Natural killer cell (primary cell): ENCODE results near the gene OPRD1. TPM values are rescaled to one million over a fixed set of nuclear protein-coding genes. Genes with fewer than 3 reads are reported as not detected.

ENCODE experiments used
- ATAC-seq, 3 donors: fragments of 150-1000 bp in 2 of 3; fragments of 200-7000 bp in 1 of 3; cut with Tn5 transposase; 1 replicate in 1 of 3; 2 replicates in 2 of 3; pipeline ENCODE4 v1.10.0; 2021; ENCODE audit warnings: mild to moderate bottlenecking in 2 of 3, moderate library complexity in 2 of 3
- DNase-seq, 2 donors: peaks; one replicate each; pipeline versions ENCODE4 v3.0.0 to v3.0.0-alpha.2; 2013 to 2021; ENCODE audit warnings: mixed read lengths in 1 of 2
- H3K27ac ChIP-seq: one replicate; pipeline ENCODE4 v1.5.1; 2013; ENCODE audit warnings: mild to moderate bottlenecking, low read length
- H3K27me3 ChIP-seq: one replicate; pipeline ENCODE4 v1.6.1; 2013; ENCODE audit warnings: low read length; ENCODE audit not compliant: control insufficient read depth, insufficient read depth
- H3K36me3 ChIP-seq: one replicate; pipeline ENCODE4 v1.6.1; 2013; ENCODE audit warnings: low read length; ENCODE audit not compliant: control insufficient read depth, insufficient read depth
- H3K4me1 ChIP-seq: one replicate; pipeline ENCODE4 v1.6.1; 2013; ENCODE audit warnings: low read length; ENCODE audit not compliant: control insufficient read depth, insufficient read depth
- H3K4me3 ChIP-seq: one replicate; pipeline ENCODE4 v1.5.1; 2013; ENCODE audit warnings: low read length
- H3K9me3 ChIP-seq: one replicate; pipeline ENCODE4 v1.6.1; 2013; ENCODE audit warnings: low read length; ENCODE audit not compliant: control insufficient read depth, insufficient read depth
- H3K27ac Mint-ChIP-seq, 2 donors: one replicate each; pipeline ENCODE4 v1.8.0; 2022; ENCODE audit warnings: mild to moderate bottlenecking in 2 of 2, mixed read lengths in 2 of 2, moderate library complexity in 1 of 2
- H3K27me3 Mint-ChIP-seq, 2 donors: one replicate each; pipeline ENCODE4 v1.8.0; 2022; ENCODE audit warnings: low read depth in 2 of 2, mixed read lengths in 2 of 2
- H3K36me3 Mint-ChIP-seq: one replicate; pipeline ENCODE4 v1.8.0; 2022; ENCODE audit warnings: mixed read lengths
- H3K4me1 Mint-ChIP-seq, 2 donors: one replicate each; pipeline ENCODE4 v1.8.0; 2022; ENCODE audit warnings: mixed read lengths in 2 of 2
- H3K4me3 Mint-ChIP-seq: one replicate; pipeline ENCODE4 v1.8.0; 2022; ENCODE audit warnings: mild to moderate bottlenecking, moderate library complexity, mixed read lengths
- H3K9me3 Mint-ChIP-seq, 2 donors: one replicate each; pipeline ENCODE4 v1.8.0; 2022; ENCODE audit warnings: mixed read lengths in 2 of 2
- WGBS: methylation state at CpG from one replicate; pipeline ENCODE4 v1.1.7; 2013; ENCODE audit warnings: missing lambda C conversion rate; ENCODE audit not compliant: insufficient coverage; 5-methylcytosine and 5-hydroxymethylcytosine counted together
- intact Hi-C: fragments of 100-400 bp; cut with micrococcal nuclease; formaldehyde crosslinking; loops from one replicate; pipeline ENCODE4 v1.14.2; 2022
- total RNA-seq, 4 donors: library from RNA; stranded (reverse); fragments of 120-200 nt in 1 of 4; gene quantifications; one replicate each; pipeline versions ENCODE4 v1.2.3 to v1.2.4, GENCODE V29; 2013 to 2022
- TF ChIP-seq, protein P1 (sequence below): fragments of 200-600 bp; IDR thresholded peaks from one replicate; pipeline ENCODE4 v1.8.0; 2022; ENCODE audit warnings: antibody characterized with exemption

The OPRD1 gene
- total RNA-seq, 3 donors from 2014 or later (not counting 1 experiment from before 2014, with no cell fraction given): not detected

DNA sequence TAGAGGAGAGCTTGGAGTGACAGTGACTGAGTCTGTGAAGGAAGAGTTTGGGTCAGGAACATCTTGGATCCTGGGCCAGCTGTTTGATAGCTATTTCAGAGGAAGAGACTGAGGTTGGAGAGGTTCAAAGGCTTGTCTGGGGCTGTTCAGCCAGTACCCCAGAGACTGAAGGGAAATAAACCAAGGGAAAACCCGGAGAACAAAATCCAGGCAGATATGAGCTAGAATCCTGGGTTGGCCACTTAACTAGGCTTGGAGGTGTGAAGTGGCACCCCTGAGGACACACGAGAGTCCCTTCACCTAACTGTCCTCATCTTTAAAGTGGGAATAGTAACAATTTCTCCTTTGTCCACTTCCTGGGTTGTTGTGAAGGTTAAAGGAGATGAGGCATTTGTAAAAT, 79.3 kb downstream of the OPRD1 start:
- Mint-ChIP-seq H3K4me3 (no peak overlapping the region), H3K27me3 (no peaks in the 10 kb centered on the region), H3K27ac (peak overlapping the region in 1 of 2 donors; percentile 40), H3K36me3 (no peaks in the 10 kb centered on the region), H3K4me1 (peaks cover 33 to 46% of the 10 kb centered on the region in 2 donors), H3K9me3 (no peaks in the 10 kb centered on the region)
- no peak for ATAC-seq
- peaks cover 2% of the 10 kb centered on the region for H3K36me3 ChIP-seq
- no peak overlapping the region for H3K4me3 ChIP-seq
- H3K27ac ChIP-seq: no peak overlapping the region
- H3K4me1 ChIP-seq: peaks cover 13% of the 10 kb centered on the region
- TF ChIP-seq, protein P1, sequence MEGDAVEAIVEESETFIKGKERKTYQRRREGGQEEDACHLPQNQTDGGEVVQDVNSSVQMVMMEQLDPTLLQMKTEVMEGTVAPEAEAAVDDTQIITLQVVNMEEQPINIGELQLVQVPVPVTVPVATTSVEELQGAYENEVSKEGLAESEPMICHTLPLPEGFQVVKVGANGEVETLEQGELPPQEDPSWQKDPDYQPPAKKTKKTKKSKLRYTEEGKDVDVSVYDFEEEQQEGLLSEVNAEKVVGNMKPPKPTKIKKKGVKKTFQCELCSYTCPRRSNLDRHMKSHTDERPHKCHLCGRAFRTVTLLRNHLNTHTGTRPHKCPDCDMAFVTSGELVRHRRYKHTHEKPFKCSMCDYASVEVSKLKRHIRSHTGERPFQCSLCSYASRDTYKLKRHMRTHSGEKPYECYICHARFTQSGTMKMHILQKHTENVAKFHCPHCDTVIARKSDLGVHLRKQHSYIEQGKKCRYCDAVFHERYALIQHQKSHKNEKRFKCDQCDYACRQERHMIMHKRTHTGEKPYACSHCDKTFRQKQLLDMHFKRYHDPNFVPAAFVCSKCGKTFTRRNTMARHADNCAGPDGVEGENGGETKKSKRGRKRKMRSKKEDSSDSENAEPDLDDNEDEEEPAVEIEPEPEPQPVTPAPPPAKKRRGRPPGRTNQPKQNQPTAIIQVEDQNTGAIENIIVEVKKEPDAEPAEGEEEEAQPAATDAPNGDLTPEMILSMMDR: no peak
- no peak for DNase-seq
- no peaks in the 10 kb centered on the region for H3K27me3 ChIP-seq
- intact Hi-C loops: no loop called here
- H3K9me3 ChIP-seq: no peaks in the 10 kb centered on the region
- WGBS: 93% methylated on average over 1 of the region's 2 CpGs

DNA sequence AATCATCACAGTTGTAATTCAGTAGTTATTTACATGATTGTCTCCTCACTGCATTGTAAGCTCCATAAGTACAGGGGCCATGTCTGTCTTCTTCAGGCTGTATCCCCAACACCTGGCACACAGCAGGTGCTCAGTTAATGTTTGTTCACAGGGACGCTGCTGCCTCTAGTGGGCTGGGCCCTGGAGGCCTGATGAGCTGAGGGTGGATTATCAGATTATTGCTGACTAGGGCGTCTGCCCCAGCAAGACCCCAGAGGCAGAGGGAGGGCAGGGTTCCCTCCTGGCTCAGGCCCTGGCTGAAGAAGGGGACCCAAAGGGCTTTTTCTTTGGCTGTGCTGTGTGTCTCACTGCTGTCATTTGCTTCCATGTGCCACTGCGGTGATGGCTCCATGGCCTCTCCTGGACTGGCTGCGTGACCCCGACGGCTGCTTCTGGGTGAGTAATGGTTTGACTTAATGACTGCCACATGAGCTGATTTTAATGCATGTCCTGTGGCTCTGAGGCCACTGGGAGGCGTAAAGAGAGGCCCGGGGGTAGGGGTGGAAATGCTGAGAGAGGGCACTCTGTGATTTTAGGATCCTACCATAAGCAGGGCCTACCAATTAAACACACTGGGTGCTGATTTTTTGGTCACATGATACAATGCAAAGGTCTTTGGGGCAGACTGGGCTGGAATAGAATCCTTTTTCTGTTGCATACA, 81.6 kb downstream of the OPRD1 start:
- intact Hi-C loops: no loop called here
- Histone ChIP-seq H3K36me3 (peaks cover 6% of the 10 kb centered on the region), H3K27ac (no peak overlapping the region), H3K4me3 (no peak overlapping the region), H3K4me1 (peaks cover 7% of the 10 kb centered on the region), H3K9me3 (no peaks in the 10 kb centered on the region), H3K27me3 (no peaks in the 10 kb centered on the region)
- no peaks in the 10 kb centered on the region for H3K9me3 Mint-ChIP-seq
- DNase-seq (peak in 1 of 2 donors; percentile 46), ATAC-seq (peak in 1 of 3 donors; percentile 59)
- no peak overlapping the region for H3K27ac Mint-ChIP-seq
- WGBS: 86% methylated on average over 8 of the region's 8 CpGs
- TF ChIP-seq, protein P1: no peak
- no peaks in the 10 kb centered on the region for H3K36me3 Mint-ChIP-seq
- peaks cover 38 to 46% of the 10 kb centered on the region in 2 donors for H3K4me1 Mint-ChIP-seq
- H3K27me3 Mint-ChIP-seq: no peaks in the 10 kb centered on the region
- H3K4me3 Mint-ChIP-seq: no peak overlapping the region

DNA sequence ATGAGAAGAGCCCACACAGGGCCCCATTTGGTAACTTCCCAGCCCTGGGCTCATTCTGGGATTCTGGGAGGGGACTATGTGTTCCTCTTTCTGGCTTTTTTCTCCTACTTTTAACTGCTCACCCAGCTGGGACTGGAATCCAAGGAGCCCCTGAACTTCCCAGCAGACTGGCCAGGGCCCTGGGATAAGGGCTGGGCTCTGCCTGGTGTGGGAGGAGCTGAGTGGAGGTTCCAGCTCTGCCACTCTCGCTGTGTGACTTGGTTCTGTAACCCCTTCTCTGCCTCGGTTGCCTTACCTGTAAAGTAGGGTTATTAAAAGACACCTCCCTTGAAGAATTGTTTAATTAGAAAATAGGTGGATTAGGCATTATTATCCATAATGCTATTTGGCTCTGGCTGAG, 82.8 kb downstream of the OPRD1 start:
- intact Hi-C loops: no loop called here
- TF ChIP-seq, protein P1: no peak
- Mint-ChIP-seq H3K27ac (no peak overlapping the region), H3K27me3 (no peaks in the 10 kb centered on the region), H3K4me3 (no peak overlapping the region), H3K36me3 (no peaks in the 10 kb centered on the region), H3K9me3 (no peaks in the 10 kb centered on the region), H3K4me1 (peaks cover 32 to 47% of the 10 kb centered on the region in 2 donors)
- no peaks in the 10 kb centered on the region for H3K27me3 ChIP-seq
- peaks cover 6% of the 10 kb centered on the region for H3K36me3 ChIP-seq
- DNase-seq: no peak
- peaks cover 10% of the 10 kb centered on the region for H3K4me1 ChIP-seq
- no peak for ATAC-seq
- 100% methylated on average over 1 of the region's 2 CpGs for WGBS
- no peaks in the 10 kb centered on the region for H3K9me3 ChIP-seq
- H3K4me3 ChIP-seq: no peak overlapping the region
- H3K27ac ChIP-seq: no peak overlapping the region
